Suprapubic skin (tissue), 4 donors: ENCODE results near the gene PPP1R11. TPM values are rescaled to one million over a fixed set of nuclear protein-coding genes. Genes with fewer than 3 reads are reported as not detected.
A peak's percentile ranks its signal among the peaks of the same experiment; 100 is the strongest.
"Not testable (repeated sequence)": the region's sequence is repeated elsewhere in the genome, so short reads cannot be mapped to it uniquely, and the experiment has no call there.

Experiments
- DNase-seq, 2 donors: peaks; one replicate each; pipeline ENCODE4 v3.0.0-alpha.2; 2019; ENCODE audit warnings: low spot score in 2 of 2
- H3K27ac ChIP-seq: fragments of 200-600 bp; sonication (generic); one replicate; pipeline ENCODE4 v1.5.1; 2019
- H3K27me3 ChIP-seq: fragments of 200-600 bp; sonication (generic); one replicate; pipeline ENCODE4 v1.5.1; 2019
- H3K36me3 ChIP-seq: fragments of 200-600 bp; sonication (generic); one replicate; pipeline ENCODE4 v1.5.1; 2019
- H3K4me1 ChIP-seq: fragments of 200-600 bp; sonication (generic); one replicate; pipeline ENCODE4 v1.5.1; 2019
- H3K4me3 ChIP-seq: fragments of 200-600 bp; sonication (generic); one replicate; pipeline ENCODE4 v1.5.1; 2019; ENCODE audit warnings: mild to moderate bottlenecking
- H3K9me3 ChIP-seq: fragments of 200-600 bp; sonication (generic); one replicate; pipeline ENCODE4 v1.5.1; 2019
- CTCF ChIP-seq, 2 donors: fragments of 200-600 bp in 1 of 2; fragments of 450-650 bp in 1 of 2; sonication (generic) in 1 of 2; IDR thresholded peaks; one replicate each; pipeline ENCODE4 v1.5.1; 2016 to 2019; ENCODE audit warnings: antibody characterized with exemption in 2 of 2, mild to moderate bottlenecking in 1 of 2, moderate library complexity in 1 of 2
- EP300 ChIP-seq: sonication (generic); formaldehyde crosslinking; IDR thresholded peaks from one replicate; pipeline ENCODE4 v1.6.1; 2017; ENCODE audit warnings: antibody characterized with exemption
- POLR2A ChIP-seq, 2 donors: fragments of 450-650 bp; IDR thresholded peaks; one replicate each; pipeline ENCODE4 v1.6.1; 2017; ENCODE audit warnings: antibody characterized with exemption in 2 of 2, mild to moderate bottlenecking in 2 of 2, moderate library complexity in 2 of 2
- POLR2AphosphoS5 ChIP-seq, 3 donors: sonication (generic); formaldehyde crosslinking; IDR thresholded peaks; one replicate each; pipeline ENCODE4 v1.6.1; 2017; ENCODE audit warnings: antibody characterized with exemption in 3 of 3
- WGBS: methylation state at CpG from one replicate; pipeline ENCODE4 v1.1.5; 2018; 5-methylcytosine and 5-hydroxymethylcytosine counted together
- total RNA-seq, 4 donors: library from RNA; depleted of rRNA; stranded (reverse); fragments of >200 nt; gene quantifications; one replicate each; pipeline ENCODE4 v1.1.0, GENCODE V29; 2016

The PPP1R11 gene
- 10 to 100 TPM; 35.2 to 54.4 (median 44.2) TPM for total RNA-seq

- DNase-seq = peak; percentile 98 to 99
- Histone ChIP-seq H3K9me3 (no peaks in the 10 kb centered on the region), H3K4me3 (peak within 1 kb of the TSS; percentile 55), H3K36me3 (peaks cover 29% of the 10 kb centered on the region), H3K4me1 (peaks cover 40% of the 10 kb centered on the region), H3K27ac (peak within 1 kb of the TSS; percentile 81), H3K27me3 (no peaks in the 10 kb centered on the region)
- 0% methylated on average over 46 of the region's 46 CpGs for WGBS
- TF ChIP-seq CTCF (IDR thresholded peaks at IDR 0.05) = no peak
- TF ChIP-seq POLR2A (IDR thresholded peaks at IDR 0.05) = peak in 1 of 2 donors; percentile 66
- TF ChIP-seq POLR2AphosphoS5 (IDR thresholded peaks at IDR 0.05) = peak; percentile 57 to 75 (median 58)
Observed at GRCh38 chr6:30066577-30067459, at the start of gene PPP1R11. TSS of gene PPP1R11 (plus strand) at chr6:30067198. CDS start at chr6:30067411, 213 bp downstream.

- Histone ChIP-seq H3K27ac (no peak overlapping the region), H3K4me1 (no peaks in the 10 kb centered on the region), H3K36me3 (peaks cover 6% of the 10 kb centered on the region), H3K9me3 (no peaks in the 10 kb centered on the region), H3K4me3 (no peak overlapping the region), H3K27me3 (no peaks in the 10 kb centered on the region)
- 83% methylated on average over 2 of the region's 2 CpGs for WGBS
- no peak for DNase-seq
- TF ChIP-seq EP300 (no peak), POLR2A (IDR thresholded peaks at IDR 0.05) (no peak), CTCF (IDR thresholded peaks at IDR 0.05) (no peak), POLR2AphosphoS5 (IDR thresholded peaks at IDR 0.05) (no peak)
Observed at GRCh38 chr6:30019819-30020218, 47.2 kb upstream of the PPP1R11 start.

- no peak for DNase-seq
- no peak overlapping the region for H3K27ac ChIP-seq
- no peak for TF ChIP-seq EP300
- TF ChIP-seq POLR2AphosphoS5 (IDR thresholded peaks at IDR 0.05) = no peak
- no peak for TF ChIP-seq POLR2A (IDR thresholded peaks at IDR 0.05)
- H3K9me3 ChIP-seq = no peaks in the 10 kb centered on the region
- H3K27me3 ChIP-seq = no peaks in the 10 kb centered on the region
- peaks cover 6% of the 10 kb centered on the region for H3K36me3 ChIP-seq
- H3K4me3 ChIP-seq = no peak overlapping the region
- WGBS = 74% methylated on average over 1 of the region's 1 CpG
- H3K4me1 ChIP-seq = no peaks in the 10 kb centered on the region
Observed at GRCh38 chr6:30020626-30021025, 46.4 kb upstream of the PPP1R11 start.

- Histone ChIP-seq H3K27me3 (no peaks in the 10 kb centered on the region), H3K4me1 (no peaks in the 10 kb centered on the region), H3K4me3 (no peak overlapping the region), H3K36me3 (peaks cover 6% of the 10 kb centered on the region), H3K9me3 (no peaks in the 10 kb centered on the region), H3K27ac (no peak overlapping the region)
- 88% methylated on average over 3 of the region's 3 CpGs for WGBS
- TF ChIP-seq CTCF (IDR thresholded peaks at IDR 0.05) (no peak), EP300 (no peak), POLR2AphosphoS5 (IDR thresholded peaks at IDR 0.05) (no peak), POLR2A (IDR thresholded peaks at IDR 0.05) (no peak)
- DNase-seq = no peak
Observed at GRCh38 chr6:30022189-30022588, 44.8 kb upstream of the PPP1R11 start.

GRCh38 chr6:30022712-30023111 is 44.3 kb upstream of the PPP1R11 start:
- H3K27ac ChIP-seq, H3K27me3 ChIP-seq, H3K4me1 ChIP-seq, H3K4me3 ChIP-seq, H3K9me3 ChIP-seq, H3K36me3 ChIP-seq, DNase-seq: not testable (repeated sequence)

- no peak for DNase-seq
- Histone ChIP-seq H3K9me3 (no peaks in the 10 kb centered on the region), H3K27me3 (no peaks in the 10 kb centered on the region), H3K4me3 (no peak overlapping the region), H3K4me1 (no peaks in the 10 kb centered on the region), H3K27ac (no peak overlapping the region), H3K36me3 (peaks cover 6% of the 10 kb centered on the region)
- WGBS = 98% methylated on average over 1 of the region's 1 CpG
- TF ChIP-seq CTCF (IDR thresholded peaks at IDR 0.05) = no peak
- no peak for TF ChIP-seq EP300
Observed at GRCh38 chr6:30025186-30025585, 41.8 kb upstream of the PPP1R11 start.
